ENCODE data around the gene CMSS1.

DNA sequence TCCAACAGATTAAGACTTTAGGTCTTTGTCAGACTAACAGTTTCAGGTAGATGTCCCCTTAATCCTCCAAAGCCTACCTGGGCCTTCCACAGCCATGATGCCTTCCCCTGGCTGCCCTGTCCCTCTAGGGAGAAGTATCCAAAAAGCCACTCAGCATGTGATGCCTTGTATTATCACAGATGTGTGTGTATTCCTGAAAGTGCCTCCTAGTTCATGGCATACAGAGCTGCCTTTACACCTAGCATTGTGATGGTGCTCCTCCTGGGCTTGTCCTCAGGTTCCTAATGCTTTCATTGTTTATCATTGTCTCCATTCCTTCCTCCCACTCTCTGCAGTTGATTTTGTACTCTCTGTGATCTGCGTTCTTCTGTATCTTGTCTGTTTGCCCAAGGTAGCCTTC is 43.6 kb downstream of the CMSS1 start:
- TF ChIP-seq, protein P1, sequence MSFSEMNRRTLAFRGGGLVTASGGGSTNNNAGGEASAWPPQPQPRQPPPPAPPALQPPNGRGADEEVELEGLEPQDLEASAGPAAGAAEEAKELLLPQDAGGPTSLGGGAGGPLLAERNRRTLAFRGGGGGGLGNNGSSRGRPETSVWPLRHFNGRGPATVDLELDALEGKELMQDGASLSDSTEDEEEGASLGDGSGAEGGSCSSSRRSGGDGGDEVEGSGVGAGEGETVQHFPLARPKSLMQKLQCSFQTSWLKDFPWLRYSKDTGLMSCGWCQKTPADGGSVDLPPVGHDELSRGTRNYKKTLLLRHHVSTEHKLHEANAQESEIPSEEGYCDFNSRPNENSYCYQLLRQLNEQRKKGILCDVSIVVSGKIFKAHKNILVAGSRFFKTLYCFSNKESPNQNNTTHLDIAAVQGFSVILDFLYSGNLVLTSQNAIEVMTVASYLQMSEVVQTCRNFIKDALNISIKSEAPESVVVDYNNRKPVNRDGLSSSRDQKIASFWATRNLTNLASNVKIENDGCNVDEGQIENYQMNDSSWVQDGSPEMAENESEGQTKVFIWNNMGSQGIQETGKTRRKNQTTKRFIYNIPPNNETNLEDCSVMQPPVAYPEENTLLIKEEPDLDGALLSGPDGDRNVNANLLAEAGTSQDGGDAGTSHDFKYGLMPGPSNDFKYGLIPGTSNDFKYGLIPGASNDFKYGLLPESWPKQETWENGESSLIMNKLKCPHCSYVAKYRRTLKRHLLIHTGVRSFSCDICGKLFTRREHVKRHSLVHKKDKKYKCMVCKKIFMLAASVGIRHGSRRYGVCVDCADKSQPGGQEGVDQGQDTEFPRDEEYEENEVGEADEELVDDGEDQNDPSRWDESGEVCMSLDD (tag by site-specific recombination; IDR thresholded peaks at IDR 0.05): no peak
- TF ChIP-seq CTCF (tag by site-specific recombination; IDR thresholded peaks at IDR 0.05) (no peak), WT1 (tag by site-specific recombination; IDR thresholded peaks at IDR 0.05) (no peak), ZBTB7A (tag by site-specific recombination; IDR thresholded peaks at IDR 0.05; ENCODE audit: low read depth) (no peak), ZBTB49 (tag by site-specific recombination; IDR thresholded peaks at IDR 0.05; ENCODE audit: low read depth) (no peak), ZNF354C (tag by site-specific recombination; IDR thresholded peaks at IDR 0.05; ENCODE audit: borderline replicate concordance, low read depth) (no peak), SETDB1 (IDR thresholded peaks at IDR 0.05; ENCODE audit: insufficient read length, low read length) (no peak), ZNF274 (IDR thresholded peaks at IDR 0.05; ENCODE audit: low read length) (no peak), ZNF274 (tag by site-specific recombination; IDR thresholded peaks at IDR 0.05; ENCODE audit: borderline replicate concordance) (no peak), ZNF449 (tag by site-specific recombination; IDR thresholded peaks at IDR 0.05) (no peak), REST (tag by site-specific recombination; IDR thresholded peaks at IDR 0.05) (no peak), ZNF660 (tag by site-specific recombination; IDR thresholded peaks at IDR 0.05) (no peak)
- TF ChIP-seq, protein P2, sequence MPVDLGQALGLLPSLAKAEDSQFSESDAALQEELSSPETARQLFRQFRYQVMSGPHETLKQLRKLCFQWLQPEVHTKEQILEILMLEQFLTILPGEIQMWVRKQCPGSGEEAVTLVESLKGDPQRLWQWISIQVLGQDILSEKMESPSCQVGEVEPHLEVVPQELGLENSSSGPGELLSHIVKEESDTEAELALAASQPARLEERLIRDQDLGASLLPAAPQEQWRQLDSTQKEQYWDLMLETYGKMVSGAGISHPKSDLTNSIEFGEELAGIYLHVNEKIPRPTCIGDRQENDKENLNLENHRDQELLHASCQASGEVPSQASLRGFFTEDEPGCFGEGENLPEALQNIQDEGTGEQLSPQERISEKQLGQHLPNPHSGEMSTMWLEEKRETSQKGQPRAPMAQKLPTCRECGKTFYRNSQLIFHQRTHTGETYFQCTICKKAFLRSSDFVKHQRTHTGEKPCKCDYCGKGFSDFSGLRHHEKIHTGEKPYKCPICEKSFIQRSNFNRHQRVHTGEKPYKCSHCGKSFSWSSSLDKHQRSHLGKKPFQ (tag by site-specific recombination; IDR thresholded peaks at IDR 0.05): no peak
